Right lobe of liver (tissue), 6 donors: ENCODE data around the gene CD99. TPM values are rescaled to one million over a fixed set of nuclear protein-coding genes. Genes with fewer than 3 reads are reported as not detected.
A peak's percentile ranks its signal among the peaks of the same experiment; 100 is the strongest.

Experiments used
- ATAC-seq, 4 donors: fragments of 200-7000 bp; cut with Tn5 transposase; one replicate each; pipeline ENCODE4 v1.9.1; 2020; ENCODE audit warnings: mild to moderate bottlenecking in 4 of 4, moderate library complexity in 4 of 4
- DNase-seq, 3 donors: peaks; one replicate each; pipeline ENCODE4 v3.0.0-alpha.2; 2020
- H3K27ac ChIP-seq, 3 donors: fragments of 200-600 bp; one replicate each; pipeline ENCODE4 v1.8.0; 2022
- H3K27me3 ChIP-seq, 2 donors: fragments of 200-600 bp; one replicate each; pipeline ENCODE4 v1.8.0; 2022
- H3K36me3 ChIP-seq, 4 donors: fragments of 200-600 bp; sonication (generic) in 1 of 4; one replicate each; pipeline versions ENCODE4 v1.5.1 to v1.8.0; 2017 to 2022; ENCODE audit warnings: control low read depth in 1 of 4
- H3K4me1 ChIP-seq, 4 donors: fragments of 200-600 bp; sonication (generic) in 1 of 4; one replicate each; pipeline versions ENCODE4 v1.5.1 to v1.8.0; 2017 to 2022; ENCODE audit warnings: control low read depth in 1 of 4
- H3K4me3 ChIP-seq, 3 donors: fragments of 200-600 bp; one replicate each; pipeline ENCODE4 v1.8.0; 2022
- H3K9me3 ChIP-seq, 4 donors: fragments of 200-600 bp; sonication (generic) in 1 of 4; one replicate each; pipeline versions ENCODE4 v1.5.1 to v1.8.0; 2017 to 2022; ENCODE audit warnings: control low read depth in 1 of 4
- POLR2A ChIP-seq: fragments of 450-650 bp; IDR thresholded peaks from one replicate; pipeline ENCODE4 v1.6.1; 2017; ENCODE audit warnings: antibody characterized with exemption, mild to moderate bottlenecking
- WGBS: methylation state at CpG from one replicate; pipeline ENCODE4 v1.1.6; 2018; ENCODE audit warnings: low coverage, low lambda C conversion rate; ENCODE audit not compliant: insufficient coverage; ENCODE audit errors: missing lambda C conversion rate; 5-methylcytosine and 5-hydroxymethylcytosine counted together
- intact Hi-C, 2 donors: fragments of 100-400 bp; cut with DNase I; formaldehyde crosslinking; loops; one replicate each; pipeline versions ENCODE4 v1.11.2 to v1.14.1; 2022
- total RNA-seq, 6 experiments: library from RNA; depleted of rRNA in 2 of 6; stranded (reverse); fragments of >200 nt in 2 of 6; fragmentation: NEBNext Ultra II Directional in 3 of 6; extraction: Animal tissue kit (Norgen Biotek cat#: 25700) in 3 of 6; gene quantifications; one replicate each; pipeline versions ENCODE4 v1.1.0 to v1.2.4, GENCODE V29; 2016 to 2023
- TF ChIP-seq, protein P1 (sequence below), 4 donors: fragments of 200-600 bp in 3 of 4; fragments of 450-650 bp in 1 of 4; IDR thresholded peaks; one replicate each; pipeline versions ENCODE4 v1.5.1 to v1.8.0; 2016 to 2022; ENCODE audit warnings: antibody characterized with exemption in 4 of 4, mild to moderate bottlenecking in 2 of 4
- donor health status: DM: no; HTN: yes; CAD: no.
- donor health status: DM: no; HTN: no; CAD: no.
- donor health status: DM: no; HTN: no; CAD: no.
- donor health status: DM: no; HTN: yes; CAD: no.
- donor health status: DM: no; HTN: yes; CAD: no.

The CD99 gene
- total RNA-seq, 6 experiments from 2014 or later = 88.5 to 139 (median 119) TPM

DNA sequence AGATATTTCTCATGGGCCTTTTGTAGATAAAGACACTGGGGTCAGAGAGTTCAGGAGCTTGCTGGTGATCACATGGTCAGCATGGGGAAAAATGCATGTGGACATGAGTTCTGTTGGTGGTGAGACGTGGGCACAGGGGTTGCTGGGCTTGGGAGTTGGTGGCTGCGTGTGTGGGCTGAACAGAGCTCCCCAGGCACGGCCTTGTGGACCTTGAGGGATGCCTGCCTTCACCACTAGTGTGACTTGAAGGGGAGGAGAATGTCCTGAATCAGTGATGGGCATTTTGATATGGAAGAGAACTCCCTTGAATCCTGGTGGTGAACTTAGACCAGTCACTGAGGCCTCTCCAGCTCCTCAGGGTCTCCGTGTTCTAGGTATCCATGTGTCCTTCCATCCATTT is 8.9 kb downstream of the CD99 start:
- Histone ChIP-seq H3K9me3 (no peaks in the 10 kb centered on the region), H3K4me1 (peaks cover 0 to 31% (median 3%) of the 10 kb centered on the region in 4 donors), H3K27me3 (no peaks in the 10 kb centered on the region), H3K36me3 (no peaks in the 10 kb centered on the region), H3K4me3 (no peak overlapping the region), H3K27ac (no peak overlapping the region)
- no peak for DNase-seq
- TF ChIP-seq POLR2A = no peak
- TF ChIP-seq, protein P1, sequence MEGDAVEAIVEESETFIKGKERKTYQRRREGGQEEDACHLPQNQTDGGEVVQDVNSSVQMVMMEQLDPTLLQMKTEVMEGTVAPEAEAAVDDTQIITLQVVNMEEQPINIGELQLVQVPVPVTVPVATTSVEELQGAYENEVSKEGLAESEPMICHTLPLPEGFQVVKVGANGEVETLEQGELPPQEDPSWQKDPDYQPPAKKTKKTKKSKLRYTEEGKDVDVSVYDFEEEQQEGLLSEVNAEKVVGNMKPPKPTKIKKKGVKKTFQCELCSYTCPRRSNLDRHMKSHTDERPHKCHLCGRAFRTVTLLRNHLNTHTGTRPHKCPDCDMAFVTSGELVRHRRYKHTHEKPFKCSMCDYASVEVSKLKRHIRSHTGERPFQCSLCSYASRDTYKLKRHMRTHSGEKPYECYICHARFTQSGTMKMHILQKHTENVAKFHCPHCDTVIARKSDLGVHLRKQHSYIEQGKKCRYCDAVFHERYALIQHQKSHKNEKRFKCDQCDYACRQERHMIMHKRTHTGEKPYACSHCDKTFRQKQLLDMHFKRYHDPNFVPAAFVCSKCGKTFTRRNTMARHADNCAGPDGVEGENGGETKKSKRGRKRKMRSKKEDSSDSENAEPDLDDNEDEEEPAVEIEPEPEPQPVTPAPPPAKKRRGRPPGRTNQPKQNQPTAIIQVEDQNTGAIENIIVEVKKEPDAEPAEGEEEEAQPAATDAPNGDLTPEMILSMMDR (IDR thresholded peaks at IDR 0.05) = no peak
- 93% methylated on average over 2 of the region's 4 CpGs for WGBS
- intact Hi-C loops = no loop called here
- no peak for ATAC-seq

- Histone ChIP-seq H3K4me3 (no peak overlapping the region), H3K9me3 (no peaks in the 10 kb centered on the region), H3K27me3 (no peaks in the 10 kb centered on the region), H3K4me1 (peaks cover 0 to 34% (median 3%) of the 10 kb centered on the region in 4 donors), H3K36me3 (no peaks in the 10 kb centered on the region), H3K27ac (no peak overlapping the region)
- TF ChIP-seq, protein P1 (IDR thresholded peaks at IDR 0.05) = no peak
- no peak for TF ChIP-seq POLR2A
- DNase-seq (no peak), ATAC-seq (no peak)
- 92% methylated on average over 9 of the region's 9 CpGs for WGBS
- intact Hi-C loops = no loop called here
Observed at GRCh38 chrX:2700405-2701320, 9.6 kb downstream of the CD99 start.

GRCh38 chrX:2701600-2701999 is 10.5 kb downstream of the CD99 start:
- H3K36me3 ChIP-seq = no peaks in the 10 kb centered on the region
- H3K27me3 ChIP-seq = no peaks in the 10 kb centered on the region
- ATAC-seq (no peak), DNase-seq (no peak)
- H3K4me1 ChIP-seq = peaks cover 0 to 30% (median 3%) of the 10 kb centered on the region in 4 donors
- no peak for TF ChIP-seq POLR2A
- TF ChIP-seq, protein P1 (IDR thresholded peaks at IDR 0.05) = no peak
- H3K27ac ChIP-seq = no peak overlapping the region
- no peak overlapping the region for H3K4me3 ChIP-seq
- intact Hi-C loops = no loop called here
- H3K9me3 ChIP-seq = no peaks in the 10 kb centered on the region
- 73% methylated on average over 6 of the region's 6 CpGs for WGBS

DNA sequence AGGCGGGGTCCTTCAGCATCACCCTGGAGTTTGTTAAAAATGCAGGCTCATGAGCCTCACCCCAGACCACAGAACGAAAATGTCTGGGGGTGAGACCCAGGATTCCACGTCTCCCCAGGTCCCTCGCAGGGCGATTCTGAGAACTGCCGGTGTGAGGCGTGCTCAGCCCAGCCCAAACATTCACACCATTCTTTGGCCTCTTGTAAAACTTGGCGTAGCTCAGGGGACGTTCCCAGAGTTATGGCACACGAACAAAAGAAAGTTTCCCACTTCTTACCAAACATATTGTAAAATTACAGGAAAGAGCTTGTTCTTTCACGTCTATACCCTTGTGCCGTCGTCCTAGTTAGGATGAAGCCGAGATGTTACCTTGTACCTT is 12.9 kb downstream of the CD99 start:
- H3K27me3 ChIP-seq = no peaks in the 10 kb centered on the region
- DNase-seq (no peak), ATAC-seq (peak in 1 of 4 donors; percentile 13)
- no peak for TF ChIP-seq POLR2A
- TF ChIP-seq, protein P1 (IDR thresholded peaks at IDR 0.05) = no peak
- intact Hi-C loops = no loop called here
- WGBS = 59% methylated on average over 5 of the region's 14 CpGs
- no peaks in the 10 kb centered on the region for H3K36me3 ChIP-seq
- no peaks in the 10 kb centered on the region for H3K9me3 ChIP-seq
- peaks cover 0 to 28% (median 0%) of the 10 kb centered on the region in 4 donors for H3K4me1 ChIP-seq
- peak overlapping the region in 1 of 3 donors; percentile 59 for H3K27ac ChIP-seq
- no peak overlapping the region for H3K4me3 ChIP-seq
